ENCODE measurements around the gene PTS.

Gene PTS

DNA sequence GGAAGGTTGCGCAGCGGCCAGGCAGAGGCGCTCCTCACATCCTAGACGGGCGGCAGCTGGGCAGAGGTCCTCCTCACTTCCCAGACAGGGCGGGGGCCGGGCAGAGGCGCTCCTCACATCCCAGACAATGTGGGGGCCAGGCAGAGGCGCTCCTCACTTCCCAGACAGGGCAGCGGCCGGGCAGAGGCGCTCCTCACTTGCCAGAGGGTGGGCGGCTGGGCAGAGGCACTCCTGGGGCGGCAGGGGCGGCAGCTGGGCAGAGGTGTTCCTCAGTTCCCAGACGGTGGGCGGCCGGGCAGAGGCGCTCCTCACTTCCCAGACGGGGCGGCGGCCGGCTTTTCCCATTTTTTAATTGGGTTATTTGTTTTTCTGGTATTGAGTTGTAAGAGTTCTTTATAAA lies 20.2 kb upstream of the PTS start:
- no peak overlapping the region for H3K4me3 ChIP-seq (ENCODE audit: low read depth, low read length)
- no peaks in the 10 kb centered on the region for H3K9me3 ChIP-seq
- no peak for DNase-seq
- no peaks in the 10 kb centered on the region for H3K27me3 ChIP-seq
- TF ChIP-seq, protein P1, sequence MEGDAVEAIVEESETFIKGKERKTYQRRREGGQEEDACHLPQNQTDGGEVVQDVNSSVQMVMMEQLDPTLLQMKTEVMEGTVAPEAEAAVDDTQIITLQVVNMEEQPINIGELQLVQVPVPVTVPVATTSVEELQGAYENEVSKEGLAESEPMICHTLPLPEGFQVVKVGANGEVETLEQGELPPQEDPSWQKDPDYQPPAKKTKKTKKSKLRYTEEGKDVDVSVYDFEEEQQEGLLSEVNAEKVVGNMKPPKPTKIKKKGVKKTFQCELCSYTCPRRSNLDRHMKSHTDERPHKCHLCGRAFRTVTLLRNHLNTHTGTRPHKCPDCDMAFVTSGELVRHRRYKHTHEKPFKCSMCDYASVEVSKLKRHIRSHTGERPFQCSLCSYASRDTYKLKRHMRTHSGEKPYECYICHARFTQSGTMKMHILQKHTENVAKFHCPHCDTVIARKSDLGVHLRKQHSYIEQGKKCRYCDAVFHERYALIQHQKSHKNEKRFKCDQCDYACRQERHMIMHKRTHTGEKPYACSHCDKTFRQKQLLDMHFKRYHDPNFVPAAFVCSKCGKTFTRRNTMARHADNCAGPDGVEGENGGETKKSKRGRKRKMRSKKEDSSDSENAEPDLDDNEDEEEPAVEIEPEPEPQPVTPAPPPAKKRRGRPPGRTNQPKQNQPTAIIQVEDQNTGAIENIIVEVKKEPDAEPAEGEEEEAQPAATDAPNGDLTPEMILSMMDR (IDR thresholded peaks at IDR 0.05; ENCODE audit: low read depth, low read length): no peak
- no peaks in the 10 kb centered on the region for H3K4me1 ChIP-seq
- no peaks in the 10 kb centered on the region for H3K36me3 ChIP-seq

DNA sequence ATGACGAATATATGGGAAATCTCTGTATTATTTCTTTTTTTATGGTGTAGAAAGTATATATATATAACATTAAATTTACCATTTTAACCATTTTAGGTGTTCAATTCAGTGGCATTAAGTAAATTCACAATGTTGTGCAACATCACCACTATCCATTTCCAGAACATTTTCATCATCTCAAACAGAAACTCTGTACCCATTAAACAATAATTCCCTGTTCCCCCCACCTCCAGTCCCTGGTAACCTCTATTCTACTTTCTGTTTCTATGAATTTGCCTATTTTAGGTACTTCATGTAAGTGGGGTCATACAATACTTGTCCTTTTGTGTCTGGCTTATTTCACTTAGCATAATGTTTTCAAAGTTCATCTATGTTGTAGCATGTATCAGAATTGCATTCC lies 15.3 kb upstream of the PTS start:
- no peak overlapping the region for H3K4me3 ChIP-seq (ENCODE audit: low read depth, low read length)
- H3K36me3 ChIP-seq: no peaks in the 10 kb centered on the region
- no peaks in the 10 kb centered on the region for H3K27me3 ChIP-seq
- no peaks in the 10 kb centered on the region for H3K9me3 ChIP-seq
- TF ChIP-seq, protein P1 (IDR thresholded peaks at IDR 0.05; ENCODE audit: low read depth, low read length): no peak
- no peak for DNase-seq
- H3K4me1 ChIP-seq: no peaks in the 10 kb centered on the region

DNA sequence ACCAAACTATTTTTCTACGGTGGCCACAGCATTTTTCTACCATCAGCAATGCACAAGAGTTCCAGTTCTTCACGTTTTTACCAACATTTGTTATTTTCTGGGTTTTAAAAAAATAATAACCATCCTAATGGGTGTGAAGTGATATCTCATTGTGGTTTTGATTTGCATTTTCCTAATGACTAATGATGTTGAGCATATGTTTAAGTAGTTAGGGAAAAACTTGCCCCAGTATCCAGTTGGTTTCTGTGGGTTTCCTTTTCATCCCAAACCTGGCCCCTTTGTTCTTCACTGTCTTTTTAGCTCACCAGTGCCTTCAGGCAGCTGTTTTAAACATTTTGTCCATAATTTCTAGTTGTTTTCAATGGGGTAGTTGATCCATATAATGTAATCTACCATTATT lies 14.7 kb upstream of the PTS start:
- no peak for DNase-seq
- Histone ChIP-seq H3K4me1 (no peaks in the 10 kb centered on the region), H3K4me3 (ENCODE audit: low read depth, low read length) (no peak overlapping the region), H3K36me3 (no peaks in the 10 kb centered on the region), H3K27me3 (no peaks in the 10 kb centered on the region), H3K9me3 (no peaks in the 10 kb centered on the region)
- TF ChIP-seq, protein P1 (IDR thresholded peaks at IDR 0.05; ENCODE audit: low read depth, low read length): no peak

DNA sequence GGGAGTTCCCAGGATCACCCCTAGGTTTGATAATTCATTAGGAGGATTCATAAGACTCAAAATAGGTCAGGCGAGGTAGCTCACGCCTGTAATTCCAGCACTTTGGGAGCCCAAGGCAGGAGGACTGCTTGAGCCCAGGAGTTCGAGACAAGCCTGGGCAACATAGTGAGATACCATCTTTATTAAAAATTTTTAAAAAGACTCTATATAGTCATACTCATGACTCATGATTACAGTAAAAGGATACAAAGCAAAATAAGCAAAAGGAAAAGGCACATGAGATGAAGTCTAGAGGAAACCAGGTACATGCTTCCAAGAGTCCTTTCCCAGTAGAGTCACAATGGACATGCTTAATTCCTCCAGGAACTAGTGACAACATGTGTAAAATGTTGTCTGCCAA lies 13.9 kb upstream of the PTS start:
- no peak for DNase-seq
- H3K36me3 ChIP-seq: no peaks in the 10 kb centered on the region
- no peaks in the 10 kb centered on the region for H3K9me3 ChIP-seq
- no peaks in the 10 kb centered on the region for H3K27me3 ChIP-seq
- no peaks in the 10 kb centered on the region for H3K4me1 ChIP-seq
- no peak overlapping the region for H3K4me3 ChIP-seq (ENCODE audit: low read depth, low read length)
- TF ChIP-seq, protein P1 (IDR thresholded peaks at IDR 0.05; ENCODE audit: low read depth, low read length): no peak

DNA sequence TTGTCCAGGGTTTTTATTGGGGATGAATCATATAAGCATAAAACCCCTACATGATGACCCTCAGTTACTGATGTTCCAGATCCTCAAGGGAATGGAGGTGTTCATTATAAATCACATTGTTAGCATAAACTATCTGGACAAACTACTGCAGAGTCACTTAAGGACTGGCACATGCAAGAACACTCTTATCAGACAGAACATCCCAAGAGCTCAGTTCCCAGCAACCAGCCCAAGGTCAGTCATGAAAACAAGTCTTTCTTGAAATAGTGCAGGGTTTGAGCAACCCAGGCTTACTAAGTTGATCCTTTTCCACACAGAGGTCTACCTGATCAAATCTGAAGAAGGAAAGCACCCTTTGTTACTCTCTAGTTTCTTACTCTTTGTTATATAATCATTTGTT lies 13.5 kb upstream of the PTS start:
- H3K4me1 ChIP-seq: no peaks in the 10 kb centered on the region

DNA sequence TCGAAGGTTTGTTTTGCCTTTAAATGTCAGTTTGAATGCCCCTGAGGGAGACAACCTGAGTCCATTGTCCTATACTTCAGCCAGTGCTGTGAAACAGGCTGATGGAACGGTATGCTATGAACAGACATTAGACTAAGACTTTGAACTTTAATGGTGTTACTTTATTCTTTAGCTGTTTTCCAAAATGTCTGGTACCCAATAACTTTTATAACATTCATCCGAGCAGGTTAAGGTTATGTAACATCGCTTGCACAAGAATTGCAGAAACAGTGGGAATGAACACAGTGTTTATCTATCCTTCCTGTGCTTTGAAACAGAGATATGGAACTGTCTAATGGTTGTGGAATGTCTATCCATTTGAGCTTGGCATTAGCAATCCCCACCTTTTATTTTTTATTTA lies 12.5 kb upstream of the PTS start:
- H3K4me3 ChIP-seq (ENCODE audit: low read depth, low read length): no peak overlapping the region
- no peaks in the 10 kb centered on the region for H3K9me3 ChIP-seq
- no peaks in the 10 kb centered on the region for H3K4me1 ChIP-seq
- H3K36me3 ChIP-seq: no peaks in the 10 kb centered on the region
- no peaks in the 10 kb centered on the region for H3K27me3 ChIP-seq
- TF ChIP-seq, protein P1 (IDR thresholded peaks at IDR 0.05; ENCODE audit: low read depth, low read length): no peak
- DNase-seq: no peak

More for the DNA sequence above, 13.5 kb upstream of the PTS start:
- DNase-seq: no peak
- TF ChIP-seq, protein P1 (IDR thresholded peaks at IDR 0.05; ENCODE audit: low read depth, low read length): no peak
- Histone ChIP-seq H3K4me3 (ENCODE audit: low read depth, low read length) (no peak overlapping the region), H3K36me3 (no peaks in the 10 kb centered on the region), H3K27me3 (no peaks in the 10 kb centered on the region), H3K9me3 (no peaks in the 10 kb centered on the region)

All from BE2C (cell line).